Activated naive CD8-positive, alpha-beta T cell treated with anti-CD3 and anti-CD28 coated beads, Interleukin-2, amount 50 U/mL, for 24 hours (primary cell): Measurements from ENCODE around the gene HAGHL.

ENCODE experiments used
- ATAC-seq: fragments of 150-1000 bp; cut with Tn5 transposase; one replicate; pipeline ENCODE4 v1.10.0; 2021
- DNase-seq: peaks from one replicate; pipeline ENCODE4 v3.0.0; 2021
- H3K27ac Mint-ChIP-seq: one replicate; pipeline ENCODE4 v1.8.0; 2021; ENCODE audit warnings: mild to moderate bottlenecking, mixed read lengths
- H3K27me3 Mint-ChIP-seq: one replicate; pipeline ENCODE4 v1.8.0; 2021; ENCODE audit warnings: mixed read lengths
- H3K36me3 Mint-ChIP-seq: one replicate; pipeline ENCODE4 v1.8.0; 2021; ENCODE audit warnings: low read depth, mixed read lengths
- H3K4me1 Mint-ChIP-seq: one replicate; pipeline ENCODE4 v1.8.0; 2021; ENCODE audit warnings: mixed read lengths
- H3K4me3 Mint-ChIP-seq: one replicate; pipeline ENCODE4 v1.8.0; 2021; ENCODE audit warnings: mild to moderate bottlenecking, moderate library complexity, mixed read lengths
- H3K9me3 Mint-ChIP-seq: one replicate; pipeline ENCODE4 v1.8.0; 2021; ENCODE audit warnings: mixed read lengths

Gene HAGHL

DNA sequence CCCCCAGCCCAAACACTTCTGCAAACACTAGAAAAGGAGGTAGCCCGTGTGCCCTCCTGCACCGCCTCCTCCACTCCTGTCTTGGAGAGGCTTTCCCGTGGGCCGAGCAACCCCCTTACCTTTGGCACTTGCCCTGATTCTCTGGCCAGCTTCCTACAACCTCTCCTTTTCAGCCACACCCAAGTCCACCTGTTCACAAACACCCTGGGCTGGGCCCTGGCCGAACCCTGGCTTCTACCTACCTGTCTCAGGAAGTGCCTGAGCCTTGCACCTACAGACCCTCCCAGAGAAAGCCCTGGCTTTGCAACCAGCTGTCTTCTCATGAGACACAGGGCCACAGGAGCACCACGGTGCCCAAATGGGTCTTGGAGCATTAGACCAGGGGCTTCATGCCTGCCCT is 8.0 kb upstream of the HAGHL start:
- Mint-ChIP-seq H3K4me1 (peaks cover 23% of the 10 kb centered on the region), H3K4me3 (peak overlapping the region; percentile 85), H3K27me3 (peaks cover 3% of the 10 kb centered on the region), H3K36me3 (no peaks in the 10 kb centered on the region), H3K27ac (peak overlapping the region; percentile 50), H3K9me3 (no peaks in the 10 kb centered on the region)
- no peak for ATAC-seq
- DNase-seq, result no peak

DNA sequence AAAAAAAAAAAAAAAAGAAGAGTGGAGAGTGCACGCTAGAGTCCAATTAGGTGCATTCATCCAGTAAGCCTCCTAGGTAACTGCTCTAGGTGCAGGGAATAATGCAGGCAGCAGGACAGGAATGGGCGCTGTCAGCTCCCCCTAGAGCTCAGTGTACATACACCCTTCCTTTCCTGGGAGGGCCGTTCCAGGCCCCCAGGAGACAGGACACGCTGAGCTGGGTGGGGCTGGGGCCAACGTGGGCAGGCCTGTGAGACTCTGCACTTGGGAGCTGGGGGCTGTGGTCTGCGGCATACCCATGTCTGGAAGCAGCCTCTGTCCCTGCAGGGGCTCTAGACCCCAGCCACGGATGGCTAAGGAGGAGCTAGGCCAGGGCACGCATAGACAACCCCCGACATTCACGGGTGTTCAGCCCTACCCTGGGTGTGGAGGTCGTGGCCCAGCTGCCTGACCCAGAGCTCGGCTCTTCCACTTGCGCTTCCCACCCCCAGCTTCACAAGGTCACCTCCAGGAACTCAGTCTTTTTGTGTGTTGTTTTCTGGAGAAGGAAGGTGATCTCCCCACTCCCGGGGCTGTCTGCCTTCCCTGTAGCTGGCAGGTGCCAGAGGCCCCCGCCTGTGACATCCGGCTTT is 7.0 kb upstream of the HAGHL start:
- H3K4me3 Mint-ChIP-seq, result peak overlapping the region; percentile 85
- no peaks in the 10 kb centered on the region for H3K9me3 Mint-ChIP-seq
- no peaks in the 10 kb centered on the region for H3K27me3 Mint-ChIP-seq
- H3K4me1 Mint-ChIP-seq, result peaks cover 23% of the 10 kb centered on the region
- H3K36me3 Mint-ChIP-seq, result no peaks in the 10 kb centered on the region
- DNase-seq (no peak), ATAC-seq (no peak)
- peak overlapping the region; percentile 84 for H3K27ac Mint-ChIP-seq

DNA sequence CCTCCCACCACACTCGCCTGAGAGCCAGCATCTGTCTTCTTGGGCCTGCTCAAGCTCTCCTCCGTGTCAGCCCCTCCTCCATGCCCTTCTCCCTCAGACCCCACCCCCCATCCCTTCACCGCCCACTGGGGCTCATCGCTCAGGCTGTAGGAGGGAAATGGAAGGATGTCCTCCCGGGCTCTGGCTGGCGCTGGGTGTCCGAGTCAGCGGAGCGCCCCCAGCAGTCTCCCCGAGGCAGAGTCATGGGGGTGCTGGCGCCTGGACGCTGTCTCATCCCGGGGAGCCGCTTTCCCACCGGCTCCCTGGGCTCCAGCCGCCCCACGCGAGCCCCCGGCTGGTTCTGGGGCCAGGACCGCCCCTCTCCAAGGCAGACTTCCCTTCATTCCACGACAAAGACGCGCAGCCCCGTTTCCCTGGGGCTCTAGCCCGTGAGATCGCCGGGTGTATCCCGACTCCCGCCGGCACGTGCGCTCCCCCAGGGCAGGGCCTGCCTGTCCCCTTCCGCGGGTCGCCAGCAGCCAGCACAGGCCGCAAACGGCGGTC is 6.4 kb upstream of the HAGHL start:
- ATAC-seq, result peak; percentile 48
- Mint-ChIP-seq H3K27ac (peak overlapping the region; percentile 84), H3K4me1 (peaks cover 23% of the 10 kb centered on the region), H3K36me3 (no peaks in the 10 kb centered on the region), H3K27me3 (no peaks in the 10 kb centered on the region), H3K4me3 (peak overlapping the region; percentile 85), H3K9me3 (no peaks in the 10 kb centered on the region)
- peak; percentile 71 for DNase-seq

DNA sequence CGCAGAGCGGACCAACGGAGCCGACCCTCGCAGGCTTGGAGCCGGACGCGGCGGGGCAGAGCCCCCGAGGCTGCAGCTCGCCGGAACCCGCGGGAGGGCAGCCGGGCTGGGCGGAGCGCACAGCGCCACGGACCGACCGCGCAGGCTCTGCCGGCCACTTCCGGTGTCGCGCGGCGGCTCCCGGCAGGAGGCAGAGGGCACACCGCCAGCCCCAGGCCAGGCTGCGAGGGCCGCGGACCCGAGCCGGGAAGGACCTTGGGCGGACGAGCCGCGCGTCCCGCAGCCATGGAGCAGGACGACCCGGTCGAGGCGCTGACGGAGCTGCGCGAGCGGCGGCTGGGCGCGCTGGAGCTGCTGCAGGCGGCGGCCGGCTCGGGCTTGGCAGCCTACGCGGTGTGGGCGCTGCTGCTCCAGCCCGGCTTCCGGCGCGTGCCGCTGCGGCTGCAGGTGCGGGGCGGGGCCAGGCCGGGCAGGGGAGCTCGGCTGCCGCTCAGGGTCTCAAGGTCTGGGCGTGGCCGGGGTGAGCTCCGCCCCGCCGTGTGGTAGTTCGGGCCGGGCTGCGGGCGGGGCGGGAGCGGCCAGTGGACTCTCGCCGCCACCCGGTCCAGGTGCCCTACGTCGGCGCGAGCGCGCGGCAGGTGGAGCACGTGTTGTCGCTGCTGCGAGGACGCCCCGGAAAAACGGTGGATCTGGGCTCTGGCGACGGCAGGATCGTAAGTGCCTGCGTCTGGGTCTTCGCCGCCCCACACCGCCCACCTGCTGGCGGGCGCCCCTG is 5.7 kb upstream of the HAGHL start, which contains the start of gene ANTKMT:
Gene ANTKMT (plus strand): TSS at position 157 of the 775 bp plus-strand sequence. CDS start 129 bp downstream, at position 286.
- Mint-ChIP-seq H3K27ac (peak within 1 kb of the TSS; percentile 84), H3K9me3 (no peaks in the 10 kb centered on the region), H3K36me3 (no peaks in the 10 kb centered on the region), H3K4me1 (peaks cover 23% of the 10 kb centered on the region), H3K27me3 (no peaks in the 10 kb centered on the region), H3K4me3 (peak within 1 kb of the TSS; percentile 85)
- peak; percentile 64 for ATAC-seq
- DNase-seq, result peak; percentile 84

DNA sequence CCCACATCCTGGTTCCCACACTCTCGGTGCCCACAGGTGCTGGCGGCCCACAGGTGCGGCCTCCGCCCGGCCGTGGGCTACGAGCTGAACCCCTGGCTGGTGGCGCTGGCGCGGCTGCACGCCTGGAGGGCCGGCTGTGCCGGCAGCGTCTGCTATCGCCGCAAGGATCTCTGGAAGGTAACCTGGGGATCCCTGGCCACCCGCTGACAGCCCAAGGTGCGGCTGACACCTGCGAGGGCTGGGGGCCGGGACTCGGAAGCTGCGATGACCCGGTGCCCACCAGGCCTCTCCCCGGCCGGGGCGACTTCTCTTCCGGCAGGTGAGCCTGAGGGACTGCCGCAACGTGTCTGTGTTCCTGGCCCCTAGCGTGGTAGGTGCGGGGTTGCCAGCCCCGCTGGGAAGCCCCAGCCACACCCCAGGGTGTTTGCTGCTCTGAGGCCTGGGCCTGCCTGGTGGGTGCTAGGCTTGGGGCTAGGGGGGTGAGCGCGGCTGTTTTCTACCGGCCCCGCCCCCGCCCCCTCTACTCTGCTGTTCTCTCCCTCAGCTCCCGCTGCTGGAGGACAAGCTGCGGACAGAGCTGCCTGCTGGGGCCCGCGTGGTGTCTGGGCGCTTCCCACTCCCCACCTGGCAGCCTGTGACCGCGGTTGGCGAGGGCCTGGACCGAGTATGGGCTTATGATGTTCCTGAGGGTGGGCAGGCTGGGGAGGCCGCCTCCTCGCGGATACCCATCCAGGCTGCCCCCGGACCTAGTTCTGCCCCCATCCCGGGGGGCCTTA is 5.0 kb upstream of the HAGHL start:
- no peaks in the 10 kb centered on the region for H3K36me3 Mint-ChIP-seq
- no peaks in the 10 kb centered on the region for H3K9me3 Mint-ChIP-seq
- ATAC-seq (no peak), DNase-seq (no peak)
- H3K4me1 Mint-ChIP-seq, result peaks cover 19% of the 10 kb centered on the region
- peak overlapping the region; percentile 74 for H3K4me3 Mint-ChIP-seq
- H3K27ac Mint-ChIP-seq, result no peak overlapping the region
- H3K27me3 Mint-ChIP-seq, result no peaks in the 10 kb centered on the region

DNA sequence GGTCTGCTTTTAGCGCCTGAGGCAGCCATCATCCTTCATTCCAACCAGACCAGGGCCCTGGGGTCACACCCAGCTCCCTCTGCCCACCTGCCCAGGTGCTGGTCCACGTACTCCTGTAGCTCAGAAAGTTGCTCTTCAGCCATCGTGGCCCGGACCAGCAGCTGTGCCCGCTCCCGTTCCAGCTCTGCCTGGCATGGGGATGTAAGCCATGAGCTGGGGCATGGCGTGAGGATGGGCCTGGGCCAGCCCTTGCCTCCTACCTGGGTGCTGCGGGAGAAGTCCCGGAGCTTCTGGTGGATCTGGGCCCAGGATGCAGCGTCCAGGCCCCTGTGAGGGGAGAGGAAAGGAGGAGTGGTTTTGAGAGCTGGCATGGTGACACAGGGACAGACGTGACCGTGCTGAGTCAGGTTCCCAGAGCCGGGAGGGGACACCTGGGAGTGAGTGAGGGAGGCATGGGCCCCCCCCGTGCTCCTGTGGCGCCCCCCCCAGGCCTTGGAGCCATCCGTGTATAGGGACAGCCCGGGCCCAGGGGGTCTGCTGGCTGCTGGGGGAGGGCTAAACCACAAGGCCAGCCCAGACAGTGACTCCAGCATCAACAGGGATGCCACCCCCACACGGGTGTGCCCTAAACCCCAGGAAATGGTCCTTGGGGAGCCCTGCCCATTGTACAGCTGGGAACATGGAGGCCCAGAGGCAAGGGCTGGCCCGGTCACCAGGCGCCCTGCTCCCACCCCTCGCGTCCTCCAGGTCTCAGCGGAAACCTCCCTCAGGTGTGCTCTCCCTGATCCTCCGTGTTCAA is 3.9 kb upstream of the HAGHL start:
- no peaks in the 10 kb centered on the region for H3K36me3 Mint-ChIP-seq
- peak overlapping the region; percentile 74 for H3K4me3 Mint-ChIP-seq
- no peaks in the 10 kb centered on the region for H3K9me3 Mint-ChIP-seq
- DNase-seq (no peak), ATAC-seq (no peak)
- H3K27me3 Mint-ChIP-seq, result no peaks in the 10 kb centered on the region
- peaks cover 19% of the 10 kb centered on the region for H3K4me1 Mint-ChIP-seq
- H3K27ac Mint-ChIP-seq, result no peak overlapping the region

DNA sequence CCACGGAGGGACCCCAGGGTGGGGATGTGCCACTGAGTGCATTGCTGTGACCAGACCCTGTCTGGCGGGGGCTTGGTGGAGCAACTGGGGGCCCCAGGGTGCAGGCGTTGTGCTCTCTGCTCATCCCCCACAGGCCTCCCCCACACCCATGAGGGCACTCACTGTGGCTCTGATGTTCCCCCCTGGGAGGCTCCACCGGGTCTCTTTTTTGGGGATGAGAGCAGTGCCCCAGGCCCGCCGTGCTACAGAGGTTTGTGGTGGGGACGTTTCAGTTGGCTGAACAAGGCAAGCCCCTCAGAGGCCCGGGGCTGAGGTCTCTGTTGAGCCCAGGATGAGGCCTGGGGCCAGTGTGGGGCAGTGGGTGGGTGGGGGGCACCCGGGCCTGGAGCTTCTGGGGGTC is 3.2 kb upstream of the HAGHL start:
- H3K4me3 Mint-ChIP-seq, result no peak overlapping the region
- no peak for ATAC-seq
- H3K9me3 Mint-ChIP-seq, result no peaks in the 10 kb centered on the region
- no peak for DNase-seq
- H3K27ac Mint-ChIP-seq, result no peak overlapping the region
- H3K27me3 Mint-ChIP-seq, result no peaks in the 10 kb centered on the region
- no peaks in the 10 kb centered on the region for H3K36me3 Mint-ChIP-seq
- H3K4me1 Mint-ChIP-seq, result peaks cover 18% of the 10 kb centered on the region

DNA sequence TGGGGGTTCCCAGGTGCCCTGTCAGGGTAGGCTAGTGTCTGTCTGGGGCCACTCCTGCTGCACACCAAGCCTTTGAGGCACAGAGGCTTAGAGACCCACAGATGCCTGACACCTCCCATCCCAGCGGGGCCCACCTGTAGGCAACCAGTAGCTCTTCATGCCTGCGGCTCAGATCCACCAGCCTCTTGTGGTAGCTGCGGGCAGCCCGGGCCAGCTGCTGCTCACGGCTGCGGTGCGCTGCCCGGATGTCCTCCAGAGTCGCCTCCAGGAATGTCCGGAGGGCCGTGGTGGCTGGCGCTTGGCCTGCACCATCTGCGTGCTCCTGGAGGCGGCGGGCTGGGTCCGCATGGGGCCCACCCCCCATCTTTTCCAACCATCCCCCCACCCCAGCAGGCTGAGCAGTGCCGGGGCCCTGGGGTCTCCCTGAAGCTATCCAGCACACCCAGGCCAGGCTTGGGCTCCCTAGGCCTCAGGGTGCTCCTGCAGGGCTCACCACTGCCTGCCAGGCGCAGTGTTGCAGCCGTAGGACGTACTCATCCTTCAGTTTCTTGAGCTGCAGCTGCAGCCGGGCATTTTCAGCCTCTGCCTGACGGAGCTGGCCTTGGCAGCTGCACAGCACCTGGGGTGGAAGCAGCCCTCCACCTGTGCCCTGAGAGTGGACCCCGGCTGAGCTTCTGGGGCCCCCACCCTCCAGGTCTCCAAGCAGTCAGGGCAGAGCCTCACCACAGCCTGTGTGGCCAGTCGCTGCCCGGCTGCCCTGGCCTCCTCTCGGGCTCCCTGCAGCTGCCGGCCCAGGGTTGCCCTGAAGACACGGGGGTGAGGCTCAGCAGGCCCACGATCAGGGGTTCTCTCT is 2.5 kb upstream of the HAGHL start:
- H3K4me3 Mint-ChIP-seq, result no peak overlapping the region
- ATAC-seq, result no peak

DNA sequence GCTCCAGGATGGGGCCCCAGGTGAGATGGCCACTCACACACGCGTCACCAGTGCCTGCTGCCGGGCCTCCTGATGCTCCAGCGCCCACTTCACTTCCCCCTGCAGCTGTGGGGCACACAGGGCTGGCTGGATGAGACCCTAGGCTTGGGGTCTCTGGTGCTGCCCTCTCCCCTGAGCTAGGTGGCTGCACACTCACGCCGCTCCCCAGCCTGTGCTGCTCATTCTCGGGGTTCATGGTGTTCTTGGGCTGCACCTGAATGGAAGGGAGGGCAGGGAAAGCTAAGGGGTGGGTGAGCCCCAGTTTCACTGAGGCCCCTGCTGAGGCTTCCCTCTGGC is 1.9 kb upstream of the HAGHL start:
- no peak for ATAC-seq
- Mint-ChIP-seq H3K36me3 (no peaks in the 10 kb centered on the region), H3K27me3 (no peaks in the 10 kb centered on the region), H3K27ac (no peak overlapping the region), H3K9me3 (no peaks in the 10 kb centered on the region), H3K4me1 (peaks cover 7% of the 10 kb centered on the region), H3K4me3 (no peak overlapping the region)
- no peak for DNase-seq

More for the DNA sequence above, 2.5 kb upstream of the HAGHL start:
- H3K4me1 Mint-ChIP-seq, result peaks cover 11% of the 10 kb centered on the region
- DNase-seq, result no peak
- H3K36me3 Mint-ChIP-seq, result no peaks in the 10 kb centered on the region
- H3K27me3 Mint-ChIP-seq, result no peaks in the 10 kb centered on the region
- no peaks in the 10 kb centered on the region for H3K9me3 Mint-ChIP-seq
- no peak overlapping the region for H3K27ac Mint-ChIP-seq

DNA sequence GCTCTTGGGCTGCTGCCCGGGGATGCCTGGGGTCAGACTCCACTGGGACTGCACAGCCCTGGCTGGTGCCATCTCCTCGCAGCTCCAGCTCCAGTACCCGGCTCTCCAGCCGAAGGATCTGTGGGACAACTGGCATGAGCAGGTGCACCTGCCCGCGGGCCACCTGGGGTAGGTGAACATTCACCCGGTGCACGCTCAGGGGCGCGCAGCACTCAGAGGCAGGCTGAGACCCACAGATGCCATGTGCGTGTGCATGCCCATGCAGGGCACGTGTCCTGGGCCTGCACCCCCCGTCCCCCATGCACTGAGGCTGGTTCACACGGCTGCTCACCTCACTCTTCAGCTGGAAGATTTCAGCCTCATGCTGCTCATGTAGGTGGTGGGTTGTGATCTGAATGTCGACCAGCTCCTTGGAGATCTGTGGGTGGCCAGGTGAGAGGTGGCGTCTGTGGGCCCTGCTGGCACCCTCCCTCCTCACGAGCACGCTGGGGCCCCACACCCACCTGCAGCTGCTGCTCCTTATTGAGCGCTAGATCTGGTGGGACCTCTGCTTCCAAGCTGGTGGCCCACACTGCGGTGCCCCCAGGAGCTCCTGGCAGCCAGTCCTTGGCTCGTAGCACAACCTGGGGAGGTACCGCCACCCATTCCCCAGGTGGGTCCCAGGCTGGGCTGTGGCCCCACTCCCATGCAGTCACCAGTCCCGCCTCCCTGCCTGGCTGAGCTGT is 1.3 kb upstream of the HAGHL start:
- no peak for DNase-seq
- no peaks in the 10 kb centered on the region for H3K27me3 Mint-ChIP-seq
- no peaks in the 10 kb centered on the region for H3K36me3 Mint-ChIP-seq
- H3K4me3 Mint-ChIP-seq, result peak overlapping the region; percentile 45
- H3K4me1 Mint-ChIP-seq, result peaks cover 4% of the 10 kb centered on the region
- H3K9me3 Mint-ChIP-seq, result no peaks in the 10 kb centered on the region
- H3K27ac Mint-ChIP-seq, result no peak overlapping the region
- ATAC-seq, result no peak

DNA sequence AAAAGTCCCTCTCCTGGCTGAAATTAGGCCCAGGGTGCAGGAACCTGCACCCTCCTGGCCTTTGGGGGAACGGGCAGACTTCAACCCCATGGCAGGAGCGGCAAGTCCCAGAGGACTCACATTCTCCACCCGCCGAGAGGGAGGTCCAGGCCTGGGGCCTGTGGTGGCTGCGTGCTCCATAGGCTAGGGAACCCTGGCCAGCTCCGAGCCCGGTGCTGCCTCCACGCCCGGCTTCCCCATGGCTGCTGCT is 793 bp upstream of the HAGHL start:
- no peak overlapping the region for H3K27ac Mint-ChIP-seq
- H3K4me3 Mint-ChIP-seq, result no peak overlapping the region
- ATAC-seq (no peak), DNase-seq (no peak)
- no peaks in the 10 kb centered on the region for H3K36me3 Mint-ChIP-seq
- no peaks in the 10 kb centered on the region for H3K27me3 Mint-ChIP-seq
- peaks cover 4% of the 10 kb centered on the region for H3K4me1 Mint-ChIP-seq
- no peaks in the 10 kb centered on the region for H3K9me3 Mint-ChIP-seq

DNA sequence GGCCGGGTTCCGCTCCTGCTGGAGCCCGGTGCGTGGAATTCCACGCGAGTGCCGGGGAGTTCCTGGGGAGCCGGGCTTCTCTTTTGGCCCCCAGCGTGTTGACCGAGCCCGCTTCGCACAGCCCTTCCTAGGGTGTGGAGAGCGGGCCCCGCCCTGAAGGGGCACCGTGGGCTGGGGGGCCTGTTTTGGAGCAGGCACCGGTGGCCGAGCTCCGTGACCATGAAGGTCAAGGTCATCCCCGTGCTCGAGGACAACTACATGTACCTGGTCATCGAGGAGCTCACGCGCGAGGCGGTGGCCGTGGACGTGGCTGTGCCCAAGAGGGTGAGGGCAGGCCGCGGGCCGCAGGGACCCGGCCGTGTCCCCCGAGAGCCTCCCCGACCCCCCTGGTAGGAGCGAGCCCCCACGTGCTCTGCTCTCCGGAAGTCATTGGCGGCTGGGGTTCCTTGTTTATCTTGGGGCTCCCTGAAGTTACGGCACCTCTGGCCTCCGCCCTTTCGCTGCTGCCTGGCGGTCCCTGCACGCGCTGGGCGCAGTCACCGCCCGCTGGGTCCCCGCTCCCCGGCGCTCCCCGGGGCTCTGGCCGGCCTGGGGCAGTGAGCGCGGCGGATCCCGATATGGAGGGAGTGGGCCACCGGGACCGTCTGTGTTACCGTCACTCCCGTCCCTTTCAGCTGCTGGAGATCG is 528 bp downstream of the HAGHL start:
- peaks cover 4% of the 10 kb centered on the region for H3K4me1 Mint-ChIP-seq
- H3K9me3 Mint-ChIP-seq, result no peaks in the 10 kb centered on the region
- no peak overlapping the region for H3K27ac Mint-ChIP-seq
- ATAC-seq, result peak; percentile 3
- no peaks in the 10 kb centered on the region for H3K27me3 Mint-ChIP-seq
- H3K4me3 Mint-ChIP-seq, result peak overlapping the region; percentile 61
- no peak for DNase-seq
- no peaks in the 10 kb centered on the region for H3K36me3 Mint-ChIP-seq
